Fibroblast of lung (primary cell): ENCODE results near the gene ZDHHC23.

Experiments
- EZH2 ChIP-seq: IDR thresholded peaks from 2 replicates; pipeline ENCODE4 v1.5.1; 2012; ENCODE audit warnings: low read length, control low read depth, mild to moderate bottlenecking; ENCODE audit errors: missing control alignments
- TF ChIP-seq, protein P1 (sequence below), 2 donors: IDR thresholded peaks in 1 of 2; conservative IDR thresholded peaks in 1 of 2; 1 replicate in 1 of 2; 2 replicates in 1 of 2; pipeline ENCODE4 v1.5.1; 2011 to 2012; ENCODE audit warnings: low read length in 2 of 2, control low read depth in 1 of 2, inconsistent platforms in 1 of 2, low read depth in 1 of 2, mild to moderate bottlenecking in 1 of 2

DNA sequence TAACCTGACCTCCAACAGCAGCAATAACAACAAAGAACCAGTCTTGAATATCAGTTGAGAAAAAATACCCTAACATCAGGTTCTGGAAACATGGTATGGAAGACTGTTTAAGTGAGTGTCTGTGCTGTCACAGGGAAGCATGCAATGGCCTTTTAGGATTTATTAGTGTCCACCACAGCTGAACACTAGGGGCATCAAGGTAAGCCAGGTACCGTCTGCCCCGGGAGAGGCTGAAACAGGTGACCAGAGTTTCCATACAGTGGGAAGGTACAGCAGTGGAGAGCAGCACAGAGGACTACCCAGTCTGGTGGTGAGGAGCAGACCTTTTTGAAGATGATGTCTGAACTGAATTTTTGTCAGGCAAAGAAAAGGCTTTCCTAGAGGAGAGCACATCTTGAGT is 18.4 kb downstream of the ZDHHC23 start:
- TF ChIP-seq, protein P1, sequence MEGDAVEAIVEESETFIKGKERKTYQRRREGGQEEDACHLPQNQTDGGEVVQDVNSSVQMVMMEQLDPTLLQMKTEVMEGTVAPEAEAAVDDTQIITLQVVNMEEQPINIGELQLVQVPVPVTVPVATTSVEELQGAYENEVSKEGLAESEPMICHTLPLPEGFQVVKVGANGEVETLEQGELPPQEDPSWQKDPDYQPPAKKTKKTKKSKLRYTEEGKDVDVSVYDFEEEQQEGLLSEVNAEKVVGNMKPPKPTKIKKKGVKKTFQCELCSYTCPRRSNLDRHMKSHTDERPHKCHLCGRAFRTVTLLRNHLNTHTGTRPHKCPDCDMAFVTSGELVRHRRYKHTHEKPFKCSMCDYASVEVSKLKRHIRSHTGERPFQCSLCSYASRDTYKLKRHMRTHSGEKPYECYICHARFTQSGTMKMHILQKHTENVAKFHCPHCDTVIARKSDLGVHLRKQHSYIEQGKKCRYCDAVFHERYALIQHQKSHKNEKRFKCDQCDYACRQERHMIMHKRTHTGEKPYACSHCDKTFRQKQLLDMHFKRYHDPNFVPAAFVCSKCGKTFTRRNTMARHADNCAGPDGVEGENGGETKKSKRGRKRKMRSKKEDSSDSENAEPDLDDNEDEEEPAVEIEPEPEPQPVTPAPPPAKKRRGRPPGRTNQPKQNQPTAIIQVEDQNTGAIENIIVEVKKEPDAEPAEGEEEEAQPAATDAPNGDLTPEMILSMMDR (conservative IDR thresholded peaks at IDR 0.05 in 1 of 2, IDR thresholded peaks at IDR 0.05 in 1 of 2; ENCODE audit: low read depth in 1 of 2, low read length in 2 of 2), result no peak
- no peak for TF ChIP-seq EZH2
